ENCODE data around the gene SELENOM.
"Not testable (repeated sequence)": the region's sequence is repeated elsewhere in the genome, so short reads cannot be mapped to it uniquely, and the experiment has no call there.

SELENOM gene

GRCh38 chr22:31130873-31131272, 23.5 kb upstream of the SELENOM start:
- no peak for DNase-seq

- DNase-seq, result no peak
Measured at GRCh38 chr22:31128156-31128555, 20.8 kb upstream of the SELENOM start.

- no peak for DNase-seq
Measured at GRCh38 chr22:31127181-31127772, 19.9 kb upstream of the SELENOM start.

- no peak for DNase-seq
Measured at GRCh38 chr22:31126869-31127175, 19.5 kb upstream of the SELENOM start.

GRCh38 chr22:31126128-31126868, 18.9 kb upstream of the SELENOM start:
- no peak for DNase-seq

GRCh38 chr22:31125521-31126117, 18.3 kb upstream of the SELENOM start:
- no peak for DNase-seq

GRCh38 chr22:31124811-31125465, 17.6 kb upstream of the SELENOM start:
- DNase-seq, result no peak

- no peak for DNase-seq
Measured at GRCh38 chr22:31124290-31124689, 16.9 kb upstream of the SELENOM start.

GRCh38 chr22:31123292-31123602, 15.9 kb upstream of the SELENOM start:
- DNase-seq, result no peak

GRCh38 chr22:31122532-31123291, 15.3 kb upstream of the SELENOM start, which contains the start of gene INPP5J:
TSS of gene INPP5J (plus strand) at chr22:31122966. CDS start at chr22:31123015, 49 bp downstream.
- no peak for DNase-seq

GRCh38 chr22:31122196-31122531, 14.8 kb upstream of the SELENOM start:
- no peak for DNase-seq

GRCh38 chr22:31121403-31121802, 14.0 kb upstream of the SELENOM start:
- DNase-seq, result no peak

GRCh38 chr22:31120642-31121041, 13.3 kb upstream of the SELENOM start:
- DNase-seq, result no peak

- DNase-seq, result no peak
Measured at GRCh38 chr22:31120230-31120629, 12.9 kb upstream of the SELENOM start.

- DNase-seq, result no peak
Measured at GRCh38 chr22:31119026-31119717, 11.8 kb upstream of the SELENOM start.

GRCh38 chr22:31118046-31118820, 10.9 kb upstream of the SELENOM start:
- no peak for DNase-seq

GRCh38 chr22:31112547-31113091, 5.3 kb upstream of the SELENOM start:
- DNase-seq, result not testable (repeated sequence)

GRCh38 chr22:31107894-31108218, 488 bp upstream of the SELENOM start:
- no peak for DNase-seq

- no peak for DNase-seq
Measured at GRCh38 chr22:31106731-31107177, 614 bp downstream of the SELENOM start.

GRCh38 chr22:31106001-31106571, 1.3 kb downstream of the SELENOM start:
- DNase-seq, result no peak

- DNase-seq, result no peak
Measured at GRCh38 chr22:31105282-31105929, 2.0 kb downstream of the SELENOM start.

Measured in activated T-cell treated with anti-CD3 and anti-CD28 coated beads for 4 hours (primary cell).